ENCODE measurements around the gene MYH7.
"Not testable (repeated sequence)": the region's sequence is repeated elsewhere in the genome, so short reads cannot be mapped to it uniquely, and the experiment has no call there.

Gene MYH7

GRCh38 chr14:23406725-23407355, 28.6 kb downstream of the MYH7 start:
- no peak for DNase-seq (ENCODE audit: low read depth)

DNA sequence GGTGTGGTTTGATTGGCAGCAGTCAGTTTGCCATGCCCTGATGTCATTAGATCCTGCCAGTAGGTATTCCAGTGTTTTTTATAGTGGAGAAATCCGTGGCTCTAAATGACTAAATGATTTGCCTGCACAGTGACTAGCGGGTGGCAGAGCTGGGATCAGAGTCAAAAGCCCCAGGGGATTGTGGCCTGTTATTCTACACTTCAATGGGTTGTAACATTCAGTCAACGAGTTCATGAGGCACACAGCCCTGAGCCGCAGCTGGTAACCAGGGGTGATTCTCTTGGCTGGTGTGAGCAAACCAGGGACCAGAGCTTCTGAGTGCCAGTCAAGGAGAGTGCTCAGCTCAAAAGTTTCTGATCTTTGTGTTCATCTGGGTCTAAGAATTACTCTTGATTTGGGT, 29.2 kb downstream of the MYH7 start:
- DNase-seq (ENCODE audit: low read depth): no peak

DNA sequence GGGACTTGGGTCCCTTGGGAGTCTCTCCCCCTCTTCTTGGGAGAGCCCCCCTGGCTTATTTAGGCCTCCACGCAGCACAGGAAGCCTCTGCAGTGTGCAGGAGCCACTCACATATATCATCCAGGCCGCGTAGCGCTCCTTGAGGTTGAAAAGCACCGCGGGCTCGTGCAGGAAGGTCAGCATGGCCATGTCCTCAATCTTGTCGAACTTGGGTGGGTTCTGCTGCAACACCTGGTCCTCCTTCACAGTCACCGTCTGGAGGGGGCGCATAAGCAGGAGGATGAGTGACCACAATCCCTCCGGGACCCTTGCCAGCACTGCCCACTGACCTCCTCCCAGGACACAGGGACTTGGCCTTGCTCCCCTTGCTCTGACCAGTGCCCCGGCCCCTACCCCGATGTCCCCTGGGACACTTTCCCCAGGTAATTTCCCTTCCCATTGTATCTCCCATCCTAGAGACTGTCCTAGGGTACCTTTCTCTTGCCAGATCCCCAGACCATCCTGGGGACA, 29.9 kb downstream of the MYH7 start:
- no peak for DNase-seq (ENCODE audit: low read depth)

DNA sequence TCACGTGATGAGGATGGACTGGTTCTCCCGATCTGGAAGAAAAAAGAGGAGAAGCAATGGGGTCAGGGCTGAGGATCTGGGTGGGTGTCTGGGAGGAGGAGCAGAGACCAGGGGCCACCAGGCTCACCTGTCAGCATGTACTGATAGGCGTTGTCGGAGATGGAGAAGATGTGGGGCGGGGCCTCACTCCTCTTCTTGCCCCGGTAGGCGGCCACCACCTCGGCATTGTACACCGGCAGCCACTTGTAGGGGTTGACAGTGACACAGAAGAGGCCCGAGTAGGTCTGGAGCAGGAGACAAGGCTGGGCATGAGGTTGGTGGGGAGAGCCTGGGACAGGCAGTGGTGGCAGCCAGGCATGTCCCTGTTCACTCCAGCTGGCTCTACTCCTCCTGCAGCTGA, 30.4 kb downstream of the MYH7 start:
- no peak for DNase-seq (ENCODE audit: low read depth)

GRCh38 chr14:23404331-23404900, 31.0 kb downstream of the MYH7 start:
- no peak for DNase-seq (ENCODE audit: low read depth)

GRCh38 chr14:23403908-23404307, 31.6 kb downstream of the MYH7 start:
- DNase-seq (ENCODE audit: low read depth): no peak

- DNase-seq (ENCODE audit: low read depth): no peak
Measured at GRCh38 chr14:23403139-23403438, 32.4 kb downstream of the MYH7 start.

DNA sequence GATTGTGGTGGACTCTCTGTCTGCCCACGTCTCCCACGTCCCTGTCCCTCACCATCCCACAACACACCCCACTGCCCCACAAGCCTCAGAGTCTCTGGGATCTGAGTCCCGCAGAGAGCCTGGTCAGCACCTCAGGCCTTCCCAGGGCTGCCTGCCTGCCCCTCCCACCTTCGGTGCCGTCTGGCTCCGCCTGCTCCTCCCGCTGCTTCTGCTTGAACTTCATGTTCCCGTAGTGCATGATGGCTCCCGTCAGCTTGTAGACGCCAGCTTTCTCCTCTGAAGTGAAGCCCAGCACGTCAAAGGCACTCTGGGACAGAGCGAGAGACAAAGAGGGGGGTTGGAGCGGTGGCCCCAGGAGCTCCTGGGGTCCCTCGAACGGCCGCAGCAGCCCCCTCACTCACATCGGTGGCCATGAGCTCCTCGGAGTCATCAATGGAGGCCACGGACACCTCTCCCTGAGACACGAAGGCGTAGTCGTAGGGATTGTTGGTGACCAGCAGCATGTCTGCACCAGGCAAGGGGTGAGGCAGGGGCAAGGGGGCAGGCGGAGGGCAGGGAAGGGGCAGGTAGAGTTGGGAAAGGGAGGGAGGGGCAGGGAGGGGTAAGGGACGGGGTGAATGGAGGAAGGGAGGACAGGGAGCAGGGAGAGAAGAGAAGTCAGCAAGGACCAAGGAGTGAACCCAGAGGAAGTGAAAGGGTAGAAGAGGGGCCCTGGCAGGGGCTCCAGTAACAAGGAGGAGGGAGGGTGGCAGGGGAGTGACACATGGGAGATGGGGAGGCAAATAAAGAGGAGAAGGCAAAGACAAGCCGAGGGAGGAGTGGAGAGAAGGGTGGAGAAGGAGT, 32.9 kb downstream of the MYH7 start:
- DNase-seq (ENCODE audit: low read depth): no peak

DNA sequence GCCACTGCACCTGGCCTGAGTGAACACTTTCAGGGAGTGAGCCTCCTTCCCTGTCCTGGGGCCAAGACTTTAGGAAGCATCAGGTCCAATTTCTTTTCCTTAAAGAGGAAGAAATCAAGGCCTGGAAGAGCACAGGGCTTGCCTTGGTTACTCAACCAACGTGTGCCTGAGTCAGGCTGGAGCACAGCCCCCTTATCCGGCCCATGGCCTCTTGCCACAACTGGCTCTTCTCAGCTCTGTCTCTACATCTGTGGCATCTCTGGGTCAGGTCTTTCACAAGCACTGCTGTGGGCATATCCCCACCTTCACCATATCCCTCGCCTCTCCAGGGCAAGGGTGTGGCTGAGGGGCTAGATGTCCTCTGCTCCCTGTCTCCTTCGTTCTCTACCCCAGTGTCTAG, 34.2 kb downstream of the MYH7 start:
- no peak for DNase-seq (ENCODE audit: low read depth)

DNA sequence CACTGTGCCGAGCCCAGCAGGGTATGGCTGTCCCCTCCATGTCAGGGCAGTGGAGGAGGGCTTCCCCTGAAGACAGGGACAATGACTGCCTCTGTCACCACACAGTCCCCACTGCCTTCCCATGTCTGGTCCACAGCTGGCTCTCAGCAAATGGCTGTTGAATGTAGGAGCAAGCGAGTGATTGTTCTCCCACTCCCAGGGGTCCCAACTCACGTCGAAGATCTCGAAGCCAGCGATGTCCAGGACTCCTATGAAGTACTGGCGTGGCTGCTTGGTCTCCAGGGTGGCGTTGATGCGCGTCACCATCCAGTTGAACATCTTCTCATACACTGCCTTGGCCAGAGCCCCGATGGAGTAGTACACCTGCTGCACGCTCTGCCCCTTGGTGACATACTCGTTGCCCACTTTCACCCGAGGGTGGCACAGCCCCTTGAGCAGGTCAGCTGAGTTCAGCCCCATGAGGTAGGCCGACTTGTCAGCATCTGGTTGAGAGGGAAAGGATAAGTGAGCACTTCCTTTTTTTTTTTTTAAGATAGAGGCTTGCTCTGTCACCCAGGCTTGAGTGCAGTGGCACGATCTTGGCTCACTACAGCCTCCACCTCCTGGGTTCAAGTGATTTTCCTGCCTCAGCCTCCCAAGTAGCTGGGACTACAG, 34.8 kb downstream of the MYH7 start:
- DNase-seq (ENCODE audit: low read depth): not testable (repeated sequence)

GRCh38 chr14:23399591-23399990, 35.9 kb downstream of the MYH7 start:
- DNase-seq (ENCODE audit: low read depth): no peak

DNA sequence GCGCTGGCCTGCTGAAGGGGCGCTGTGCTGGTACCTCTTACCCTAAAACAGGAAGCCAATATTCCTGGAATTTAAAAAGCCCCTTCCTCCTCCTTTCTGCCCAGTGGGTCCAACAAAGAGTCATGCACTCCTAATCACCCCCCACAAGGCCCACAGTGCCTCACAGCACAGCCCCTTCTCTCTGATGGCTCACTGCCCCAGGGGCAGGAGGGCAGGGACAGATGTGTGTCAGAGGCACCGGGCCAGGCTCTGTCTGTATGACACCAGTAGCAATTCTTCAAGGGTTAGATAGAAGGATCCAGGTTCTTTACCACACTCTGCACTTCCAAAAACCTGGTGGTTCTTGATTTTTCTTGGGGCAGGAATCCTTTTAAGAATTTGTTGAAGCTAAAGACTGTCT, 36.3 kb downstream of the MYH7 start:
- DNase-seq (ENCODE audit: low read depth): no peak

DNA sequence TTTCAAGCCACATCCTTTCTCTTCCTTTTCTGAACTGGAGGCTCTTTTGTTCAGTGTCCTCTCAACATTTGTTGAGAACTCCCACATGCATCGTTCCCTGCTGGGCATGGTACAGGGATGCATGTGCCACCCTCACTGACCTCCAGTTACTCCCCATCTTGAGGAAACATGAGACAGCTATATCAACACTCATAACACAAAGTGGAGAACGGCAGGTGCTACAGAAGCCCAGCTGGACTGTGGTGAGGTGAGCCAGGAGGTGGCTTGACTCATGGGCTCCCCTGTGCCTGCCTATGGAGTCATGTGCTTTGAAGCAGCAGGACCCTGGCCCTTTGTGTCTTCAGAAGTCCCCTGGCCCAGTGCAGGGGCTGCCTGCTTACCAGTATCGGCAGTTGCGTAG, 37.1 kb downstream of the MYH7 start:
- no peak for DNase-seq (ENCODE audit: low read depth)

GRCh38 chr14:23396781-23397407, 38.6 kb downstream of the MYH7 start:
- no peak for DNase-seq (ENCODE audit: low read depth)

- DNase-seq (ENCODE audit: low read depth): no peak
Measured at GRCh38 chr14:23396126-23396525, 39.3 kb downstream of the MYH7 start.

DNA sequence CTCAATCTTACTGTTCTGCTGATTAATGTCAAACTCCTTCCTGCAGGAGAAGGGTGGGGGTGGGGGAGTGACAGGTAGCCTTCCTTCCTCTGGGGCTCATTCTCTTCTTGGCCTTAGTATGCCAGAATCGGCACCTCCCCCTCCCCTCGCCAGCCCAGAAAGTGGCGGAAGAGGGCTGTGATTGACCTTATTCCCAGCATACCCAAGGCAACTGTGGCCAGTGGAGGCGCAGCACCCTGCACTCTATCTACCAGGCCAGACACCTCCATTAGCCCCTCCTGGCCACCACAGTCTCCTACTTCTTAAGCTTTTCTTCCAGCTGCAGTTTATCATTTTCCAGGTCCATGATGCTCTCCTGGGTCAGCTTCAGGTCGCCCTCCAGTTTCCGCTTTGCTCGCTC, 42.8 kb downstream of the MYH7 start:
- DNase-seq (ENCODE audit: low read depth): no peak

DNA sequence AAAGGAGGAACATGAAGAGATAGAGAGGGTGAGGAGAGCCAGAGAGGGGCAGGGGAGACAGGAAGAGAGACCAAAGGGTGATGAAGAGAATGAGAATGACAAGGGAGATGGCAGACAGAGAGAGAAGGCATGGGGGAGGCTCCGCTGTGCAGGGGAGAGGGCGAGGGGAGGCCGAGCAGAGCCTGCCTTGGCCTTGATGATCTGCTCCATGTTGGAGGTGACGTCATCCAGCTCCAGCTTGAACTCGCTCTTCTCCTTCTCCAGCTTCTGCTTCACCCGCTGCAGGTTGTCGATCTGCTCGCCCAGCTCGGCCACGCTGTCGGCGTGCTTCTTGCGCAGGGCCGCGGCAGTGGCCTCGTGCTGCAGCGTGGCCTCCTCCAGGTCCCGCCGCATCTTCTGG, 45.6 kb downstream of the MYH7 start:
- DNase-seq (ENCODE audit: low read depth): not testable (repeated sequence)

- DNase-seq (ENCODE audit: low read depth): no peak
Measured at GRCh38 chr14:23389396-23389795, 46.1 kb downstream of the MYH7 start.

DNA sequence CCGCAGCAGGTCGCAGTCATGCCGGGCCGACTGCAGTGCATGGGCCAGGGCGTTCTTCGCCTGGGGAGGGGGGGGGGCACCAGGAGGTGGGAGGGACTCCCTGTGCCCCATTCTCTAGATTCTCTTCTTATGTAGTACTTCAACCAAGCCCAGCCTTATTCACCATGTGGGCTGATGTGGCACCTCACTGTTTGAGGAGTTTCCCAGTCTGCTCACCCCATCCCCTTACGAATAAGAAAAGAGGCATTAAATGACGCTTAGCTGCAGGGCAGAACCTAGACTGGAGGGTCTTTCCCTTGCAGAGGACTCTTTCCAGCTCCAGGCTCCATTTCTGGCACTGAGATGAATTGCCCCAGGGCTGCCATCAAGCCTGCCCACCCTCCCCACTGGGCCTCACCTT, 46.5 kb downstream of the MYH7 start:
- no peak for DNase-seq (ENCODE audit: low read depth)

- no peak for DNase-seq (ENCODE audit: low read depth)
Measured at GRCh38 chr14:23387916-23388882, 47.3 kb downstream of the MYH7 start.

DNA sequence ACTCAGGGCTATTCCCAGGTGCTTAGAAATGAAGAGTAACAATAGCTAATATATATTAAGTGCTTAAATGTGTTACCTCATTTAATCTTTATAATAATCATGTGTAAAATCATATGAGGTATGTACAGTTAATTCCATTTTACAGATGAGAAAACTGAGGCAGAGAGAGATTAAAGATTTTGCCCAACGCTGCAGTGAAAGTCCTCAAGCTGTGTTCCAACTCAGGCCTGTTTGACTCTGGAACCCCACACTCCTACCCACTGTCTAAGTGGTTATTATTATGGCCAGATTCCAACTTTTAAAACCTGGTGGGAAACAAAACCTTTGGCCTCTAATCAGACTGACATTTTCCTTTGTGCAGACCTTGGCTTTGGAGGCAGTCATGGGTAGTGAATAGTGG, 48.5 kb downstream of the MYH7 start:
- DNase-seq (ENCODE audit: low read depth): no peak
